ENCODE data around the gene SLC15A2. TPM values are rescaled to one million over a fixed set of nuclear protein-coding genes. Genes with fewer than 3 reads are reported as not detected.

SLC15A2 gene
- total RNA-seq, result 1 to 10 TPM in 1 of 2 donors, under 1 TPM in 1; 0.73 to 2.1 TPM
- 1.1 TPM for polyA plus RNA-seq (2013, experiment 1 of 2)
- 1.6 TPM for polyA plus RNA-seq (2013, experiment 2 of 2)
- long read RNA-seq, experiment 1, partial matches to known transcripts, result 1 of 1 reads
- long read RNA-seq, experiment 1, other reads (novel, unspliced or antisense), result 0 of 1 reads
- long read RNA-seq, experiment 2, partial matches to known transcripts, result 0 of 1 reads
- long read RNA-seq, experiment 2, other reads (novel, unspliced or antisense), result 1 of 1 reads
- long read RNA-seq, experiment 3, partial matches to known transcripts, result 0 of 1 reads
- long read RNA-seq, experiment 3, other reads (novel, unspliced or antisense), result 1 of 1 reads
- long read RNA-seq, experiment 4, result 0 reads

GRCh38 chr3:121894301-121894990 is at the start of gene SLC15A2:
Gene SLC15A2 (plus strand): TSS chr3:121894401. CDS start chr3:121894477, 76 bp downstream.
- Histone ChIP-seq H3K4me3 (ENCODE audit: low read length) (peak within 1 kb of the TSS; percentile 53), H3K9me3 (ENCODE audit: control insufficient read depth, low read length) (no peaks in the 10 kb centered on the region), H3K4me1 (ENCODE audit: control insufficient read depth, insufficient read depth, low read length) (peaks cover 11% of the 10 kb centered on the region), H3K9ac (ENCODE audit: extremely low read depth, low read length, poor library complexity, severe bottlenecking) (no peak within 1 kb of the TSS), H3K27ac (ENCODE audit: low read depth, low read length) (no peak within 1 kb of the TSS), H3K36me3 (ENCODE audit: control insufficient read depth, insufficient read depth, low read length) (no peaks in the 10 kb centered on the region), H3K27me3 (ENCODE audit: control insufficient read depth, insufficient read depth, low read length, poor library complexity, severe bottlenecking) (no peaks in the 10 kb centered on the region)
- DNase-seq, result peak; percentile 60
- H3K4me1 Mint-ChIP-seq, result peaks cover 14% of the 10 kb centered on the region
- TF ChIP-seq CTCF (conservative IDR thresholded peaks at IDR 0.05), result no peak
- peaks cover 2% of the 10 kb centered on the region for H3K36me3 Mint-ChIP-seq (ENCODE audit: low read depth)
- H3K27me3 Mint-ChIP-seq (ENCODE audit: insufficient read depth), result peaks cover 2% of the 10 kb centered on the region
- peak within 1 kb of the TSS; percentile 56 for H3K27ac Mint-ChIP-seq
- H3K9me3 Mint-ChIP-seq, result no peaks in the 10 kb centered on the region
- H3K4me3 Mint-ChIP-seq, result peak within 1 kb of the TSS; percentile 15
- WGBS, 2 experiments (ENCODE audit: insufficient coverage in 1 of 2, insufficient read length in 1 of 2), result 20% methylated on average over 3 of the region's 3 CpGs; no CpG with 5 or more reads in 1 of the 2 experiments

GRCh38 chr3:121844892-121845291 is 49.3 kb upstream of the SLC15A2 start:
- Histone ChIP-seq H3K27ac (ENCODE audit: low read depth, low read length) (no peak overlapping the region), H3K9ac (ENCODE audit: extremely low read depth, low read length, poor library complexity, severe bottlenecking) (no peak overlapping the region), H3K9me3 (ENCODE audit: control insufficient read depth, low read length) (no peaks in the 10 kb centered on the region), H3K36me3 (ENCODE audit: control insufficient read depth, insufficient read depth, low read length) (no peaks in the 10 kb centered on the region), H3K4me1 (ENCODE audit: control insufficient read depth, insufficient read depth, low read length) (no peaks in the 10 kb centered on the region), H3K27me3 (ENCODE audit: control insufficient read depth, insufficient read depth, low read length, poor library complexity, severe bottlenecking) (no peaks in the 10 kb centered on the region), H3K4me3 (ENCODE audit: low read length) (no peak overlapping the region)
- TF ChIP-seq CTCF (conservative IDR thresholded peaks at IDR 0.05), result no peak
- Mint-ChIP-seq H3K9me3 (peaks cover under 1% of the 10 kb centered on the region), H3K27ac (no peak overlapping the region), H3K4me1 (peaks cover 3% of the 10 kb centered on the region), H3K27me3 (ENCODE audit: insufficient read depth) (no peaks in the 10 kb centered on the region), H3K36me3 (ENCODE audit: low read depth) (no peaks in the 10 kb centered on the region), H3K4me3 (no peak overlapping the region)
- WGBS, 2 experiments (ENCODE audit: insufficient coverage in 1 of 2, insufficient read length in 1 of 2), result 98 to 100% methylated on average over 2 to 7 of the region's 7 CpGs
- no peak for DNase-seq

GRCh38 chr3:121852256-121852655 is 41.9 kb upstream of the SLC15A2 start:
- WGBS, 2 experiments (ENCODE audit: insufficient coverage in 1 of 2, insufficient read length in 1 of 2), result 93 to 96% methylated on average over 2 of the region's 2 CpGs
- Histone ChIP-seq H3K4me3 (ENCODE audit: low read length) (no peak overlapping the region), H3K27me3 (ENCODE audit: control insufficient read depth, insufficient read depth, low read length, poor library complexity, severe bottlenecking) (no peaks in the 10 kb centered on the region), H3K36me3 (ENCODE audit: control insufficient read depth, insufficient read depth, low read length) (no peaks in the 10 kb centered on the region), H3K9me3 (ENCODE audit: control insufficient read depth, low read length) (no peaks in the 10 kb centered on the region), H3K4me1 (ENCODE audit: control insufficient read depth, insufficient read depth, low read length) (no peaks in the 10 kb centered on the region), H3K27ac (ENCODE audit: low read depth, low read length) (no peak overlapping the region), H3K9ac (ENCODE audit: extremely low read depth, low read length, poor library complexity, severe bottlenecking) (no peak overlapping the region)
- H3K36me3 Mint-ChIP-seq (ENCODE audit: low read depth), result no peaks in the 10 kb centered on the region
- no peak for TF ChIP-seq CTCF (conservative IDR thresholded peaks at IDR 0.05)
- DNase-seq, result no peak
- no peak overlapping the region for H3K4me3 Mint-ChIP-seq
- H3K27ac Mint-ChIP-seq, result no peak overlapping the region
- H3K4me1 Mint-ChIP-seq, result peaks cover 3% of the 10 kb centered on the region
- no peaks in the 10 kb centered on the region for H3K27me3 Mint-ChIP-seq (ENCODE audit: insufficient read depth)
- no peaks in the 10 kb centered on the region for H3K9me3 Mint-ChIP-seq

Measured in endodermal cell (in vitro differentiated cells).